ENCODE results near the gene RNF222.

DNA sequence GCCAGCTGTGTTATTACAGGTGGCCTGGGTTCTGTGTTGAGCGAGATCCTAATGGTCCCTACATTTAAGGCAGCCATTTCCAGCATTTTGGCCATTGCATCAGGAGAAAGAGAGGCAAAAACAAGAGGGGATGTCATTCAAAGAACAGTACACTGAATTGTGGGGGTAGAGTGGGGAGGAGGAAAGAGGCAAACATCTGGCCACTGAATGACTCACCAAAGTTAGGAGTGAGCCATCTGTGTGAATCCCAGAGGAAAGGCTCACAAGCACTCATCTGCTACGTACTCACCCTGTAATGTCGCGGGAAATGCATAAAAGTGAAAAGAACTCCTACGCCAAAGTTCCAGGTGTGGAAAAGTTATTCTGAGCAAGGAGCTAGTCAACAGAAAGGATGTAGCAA is 37.9 kb downstream of the RNF222 start:
- TF ChIP-seq EZH2phosphoT487 (IDR thresholded peaks at IDR 0.05; ENCODE audit: borderline replicate concordance, low read depth) (no peak), YY1 (IDR thresholded peaks at IDR 0.05; ENCODE audit: low read depth) (no peak), EP300 (IDR thresholded peaks at IDR 0.05; ENCODE audit: borderline replicate concordance in 1 of 2, low read depth in 1 of 2, low read length in 1 of 2) (no peak), GABPA (IDR thresholded peaks at IDR 0.05; ENCODE audit: low read depth) (no peak), POLR2AphosphoS5 (IDR thresholded peaks at IDR 0.05; ENCODE audit: low read depth, low read length) (no peak)
- TF ChIP-seq, protein P1, sequence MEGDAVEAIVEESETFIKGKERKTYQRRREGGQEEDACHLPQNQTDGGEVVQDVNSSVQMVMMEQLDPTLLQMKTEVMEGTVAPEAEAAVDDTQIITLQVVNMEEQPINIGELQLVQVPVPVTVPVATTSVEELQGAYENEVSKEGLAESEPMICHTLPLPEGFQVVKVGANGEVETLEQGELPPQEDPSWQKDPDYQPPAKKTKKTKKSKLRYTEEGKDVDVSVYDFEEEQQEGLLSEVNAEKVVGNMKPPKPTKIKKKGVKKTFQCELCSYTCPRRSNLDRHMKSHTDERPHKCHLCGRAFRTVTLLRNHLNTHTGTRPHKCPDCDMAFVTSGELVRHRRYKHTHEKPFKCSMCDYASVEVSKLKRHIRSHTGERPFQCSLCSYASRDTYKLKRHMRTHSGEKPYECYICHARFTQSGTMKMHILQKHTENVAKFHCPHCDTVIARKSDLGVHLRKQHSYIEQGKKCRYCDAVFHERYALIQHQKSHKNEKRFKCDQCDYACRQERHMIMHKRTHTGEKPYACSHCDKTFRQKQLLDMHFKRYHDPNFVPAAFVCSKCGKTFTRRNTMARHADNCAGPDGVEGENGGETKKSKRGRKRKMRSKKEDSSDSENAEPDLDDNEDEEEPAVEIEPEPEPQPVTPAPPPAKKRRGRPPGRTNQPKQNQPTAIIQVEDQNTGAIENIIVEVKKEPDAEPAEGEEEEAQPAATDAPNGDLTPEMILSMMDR (IDR thresholded peaks at IDR 0.05), result no peak
- TF ChIP-seq, protein P2, sequence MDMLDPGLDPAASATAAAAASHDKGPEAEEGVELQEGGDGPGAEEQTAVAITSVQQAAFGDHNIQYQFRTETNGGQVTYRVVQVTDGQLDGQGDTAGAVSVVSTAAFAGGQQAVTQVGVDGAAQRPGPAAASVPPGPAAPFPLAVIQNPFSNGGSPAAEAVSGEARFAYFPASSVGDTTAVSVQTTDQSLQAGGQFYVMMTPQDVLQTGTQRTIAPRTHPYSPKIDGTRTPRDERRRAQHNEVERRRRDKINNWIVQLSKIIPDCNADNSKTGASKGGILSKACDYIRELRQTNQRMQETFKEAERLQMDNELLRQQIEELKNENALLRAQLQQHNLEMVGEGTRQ (IDR thresholded peaks at IDR 0.05; ENCODE audit: borderline replicate concordance, low read depth, low read length), result no peak
- TF ChIP-seq, protein P3, sequence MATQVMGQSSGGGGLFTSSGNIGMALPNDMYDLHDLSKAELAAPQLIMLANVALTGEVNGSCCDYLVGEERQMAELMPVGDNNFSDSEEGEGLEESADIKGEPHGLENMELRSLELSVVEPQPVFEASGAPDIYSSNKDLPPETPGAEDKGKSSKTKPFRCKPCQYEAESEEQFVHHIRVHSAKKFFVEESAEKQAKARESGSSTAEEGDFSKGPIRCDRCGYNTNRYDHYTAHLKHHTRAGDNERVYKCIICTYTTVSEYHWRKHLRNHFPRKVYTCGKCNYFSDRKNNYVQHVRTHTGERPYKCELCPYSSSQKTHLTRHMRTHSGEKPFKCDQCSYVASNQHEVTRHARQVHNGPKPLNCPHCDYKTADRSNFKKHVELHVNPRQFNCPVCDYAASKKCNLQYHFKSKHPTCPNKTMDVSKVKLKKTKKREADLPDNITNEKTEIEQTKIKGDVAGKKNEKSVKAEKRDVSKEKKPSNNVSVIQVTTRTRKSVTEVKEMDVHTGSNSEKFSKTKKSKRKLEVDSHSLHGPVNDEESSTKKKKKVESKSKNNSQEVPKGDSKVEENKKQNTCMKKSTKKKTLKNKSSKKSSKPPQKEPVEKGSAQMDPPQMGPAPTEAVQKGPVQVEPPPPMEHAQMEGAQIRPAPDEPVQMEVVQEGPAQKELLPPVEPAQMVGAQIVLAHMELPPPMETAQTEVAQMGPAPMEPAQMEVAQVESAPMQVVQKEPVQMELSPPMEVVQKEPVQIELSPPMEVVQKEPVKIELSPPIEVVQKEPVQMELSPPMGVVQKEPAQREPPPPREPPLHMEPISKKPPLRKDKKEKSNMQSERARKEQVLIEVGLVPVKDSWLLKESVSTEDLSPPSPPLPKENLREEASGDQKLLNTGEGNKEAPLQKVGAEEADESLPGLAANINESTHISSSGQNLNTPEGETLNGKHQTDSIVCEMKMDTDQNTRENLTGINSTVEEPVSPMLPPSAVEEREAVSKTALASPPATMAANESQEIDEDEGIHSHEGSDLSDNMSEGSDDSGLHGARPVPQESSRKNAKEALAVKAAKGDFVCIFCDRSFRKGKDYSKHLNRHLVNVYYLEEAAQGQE (IDR thresholded peaks at IDR 0.05; ENCODE audit: low read depth, low read length), result no peak

All from SK-N-SH (cell line).